Retinal pigment epithelial cell (primary cell): Measurements from ENCODE around the gene KDM3A.

Experiments used
- DNase-seq: peaks from one replicate; pipeline ENCODE4 v3.0.0-alpha.2; 2010; ENCODE audit warnings: low read depth
- H3K4me3 ChIP-seq: 2 replicates; pipeline ENCODE4 v1.5.1; 2011; ENCODE audit warnings: mild to moderate bottlenecking, low read length, control low read depth, moderate library complexity
- CTCF ChIP-seq: conservative IDR thresholded peaks from 2 replicates; pipeline ENCODE4 v1.5.1; 2011; ENCODE audit warnings: low read depth, low read length, control low read depth, inconsistent platforms

KDM3A gene

DNA sequence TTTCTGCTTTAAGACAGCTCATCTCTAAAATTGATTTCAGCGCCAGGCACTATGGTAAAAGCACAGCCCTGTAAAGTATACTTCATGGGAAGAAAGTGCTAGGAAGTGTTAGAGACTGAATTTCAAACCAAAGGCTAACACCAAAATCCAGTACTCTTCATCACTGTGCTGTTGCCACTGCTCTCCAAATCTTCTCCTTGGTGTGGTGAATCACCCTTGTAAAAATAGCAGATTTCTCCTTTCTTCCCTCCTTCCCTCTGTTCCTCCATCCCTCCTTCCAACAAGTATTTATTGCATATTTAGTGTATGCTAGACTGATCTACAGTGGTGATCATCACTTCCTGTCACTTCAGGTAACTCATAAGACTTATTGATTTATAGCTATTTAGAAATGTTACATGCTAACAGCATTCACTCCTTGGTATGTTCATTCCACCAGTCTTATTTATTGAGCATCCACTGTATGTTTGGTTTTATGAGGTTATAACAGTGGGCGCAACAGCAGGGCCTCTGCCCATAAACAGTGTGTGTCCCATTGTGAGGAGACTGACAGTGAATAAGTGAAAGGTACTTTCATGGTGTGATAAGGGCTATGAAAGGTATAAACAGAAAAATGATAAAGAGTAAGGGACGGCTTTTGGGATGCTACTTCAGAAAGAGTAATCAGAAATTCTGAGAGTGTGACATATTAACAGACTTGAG lies 20.0 kb downstream of the KDM3A start:
- H3K4me3 ChIP-seq = no peak overlapping the region
- no peak for DNase-seq
- TF ChIP-seq CTCF = no peak

DNA sequence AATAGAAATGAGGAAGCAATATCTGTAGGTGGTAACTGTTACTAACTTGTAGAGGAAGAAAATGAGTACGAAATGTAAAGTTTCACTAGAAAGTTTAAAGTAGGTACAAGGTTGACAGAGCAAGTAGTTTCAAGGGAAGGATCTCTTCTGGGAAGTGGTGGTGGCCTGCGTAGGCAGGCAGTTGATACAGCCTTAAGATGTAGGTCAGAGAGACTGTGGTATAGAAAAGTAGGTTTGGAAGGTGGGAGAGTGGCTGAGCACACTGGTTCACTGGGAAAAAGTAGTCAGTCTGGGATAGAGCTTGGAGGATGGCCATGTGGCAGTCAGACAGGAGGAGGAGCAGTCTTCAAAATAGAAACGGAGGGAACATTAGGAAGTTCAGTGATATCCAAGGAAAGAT lies 23.5 kb downstream of the KDM3A start:
- no peak overlapping the region for H3K4me3 ChIP-seq
- TF ChIP-seq CTCF = no peak
- no peak for DNase-seq

- DNase-seq = no peak
- no peak overlapping the region for H3K4me3 ChIP-seq
- no peak for TF ChIP-seq CTCF
Observed at GRCh38 chr2:86466306-86466705, 25.1 kb downstream of the KDM3A start.

DNA sequence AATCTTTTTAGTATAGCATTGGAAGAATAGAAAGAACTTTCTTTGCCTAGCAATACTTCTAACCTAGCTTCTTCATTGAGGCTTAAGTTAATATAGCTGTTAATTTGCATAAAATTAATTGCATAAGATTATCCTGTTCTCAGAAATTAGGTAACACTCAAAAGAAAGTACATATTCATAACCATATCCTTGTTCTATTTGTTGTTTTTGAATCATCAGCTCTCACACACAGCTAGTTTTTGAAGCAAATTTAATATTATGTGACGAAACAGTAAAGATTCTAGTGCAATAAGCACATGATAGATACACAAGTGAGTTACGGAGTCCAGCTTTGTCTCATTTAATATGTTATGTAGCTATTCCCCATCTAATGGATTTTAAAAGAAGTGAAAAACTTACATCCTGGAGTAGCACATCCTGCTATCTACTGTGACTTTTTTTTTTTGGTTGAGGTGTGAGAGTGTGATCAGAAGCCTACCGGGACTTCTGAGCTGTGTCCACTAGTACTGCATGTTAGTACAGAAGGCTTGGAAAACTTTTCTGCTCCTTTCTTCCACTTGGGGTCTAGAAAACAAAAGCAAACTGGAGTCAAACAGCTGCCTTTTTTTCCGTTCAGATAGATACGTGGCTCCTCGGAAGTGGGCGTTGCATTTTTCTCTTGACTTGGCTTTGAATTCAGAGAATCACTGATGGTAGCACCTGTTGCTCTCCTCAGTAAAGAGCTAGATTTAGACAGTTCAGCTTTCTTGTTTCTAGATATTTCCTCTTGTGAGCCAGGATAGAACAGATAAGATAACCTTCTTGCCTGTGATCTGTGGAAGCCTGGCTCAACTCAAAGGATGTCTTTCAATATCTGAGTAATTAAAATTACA lies 27.2 kb downstream of the KDM3A start:
- no peak for TF ChIP-seq CTCF

DNA sequence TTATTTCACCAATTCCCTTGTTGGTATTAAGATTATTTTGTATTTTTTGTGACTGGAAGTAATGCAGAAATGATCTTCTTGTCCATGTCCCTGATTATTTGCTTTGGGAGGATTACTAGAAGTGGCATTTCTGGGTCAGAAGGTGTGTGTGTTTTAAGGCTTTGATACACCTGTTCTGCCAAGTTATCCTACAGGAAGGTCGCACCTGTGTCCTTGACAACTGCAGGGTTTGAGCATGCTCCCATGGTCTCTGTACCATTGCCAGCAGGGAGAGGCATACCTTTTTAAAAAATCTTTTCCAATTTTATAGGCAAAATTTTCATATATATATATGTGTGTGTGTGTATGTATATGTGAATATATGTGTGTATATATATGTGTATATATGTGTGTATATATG lies 29.7 kb downstream of the KDM3A start:
- DNase-seq = no peak
- TF ChIP-seq CTCF = no peak
- no peak overlapping the region for H3K4me3 ChIP-seq

More for the DNA sequence above, 27.2 kb downstream of the KDM3A start:
- no peak overlapping the region for H3K4me3 ChIP-seq
- no peak for DNase-seq

DNA sequence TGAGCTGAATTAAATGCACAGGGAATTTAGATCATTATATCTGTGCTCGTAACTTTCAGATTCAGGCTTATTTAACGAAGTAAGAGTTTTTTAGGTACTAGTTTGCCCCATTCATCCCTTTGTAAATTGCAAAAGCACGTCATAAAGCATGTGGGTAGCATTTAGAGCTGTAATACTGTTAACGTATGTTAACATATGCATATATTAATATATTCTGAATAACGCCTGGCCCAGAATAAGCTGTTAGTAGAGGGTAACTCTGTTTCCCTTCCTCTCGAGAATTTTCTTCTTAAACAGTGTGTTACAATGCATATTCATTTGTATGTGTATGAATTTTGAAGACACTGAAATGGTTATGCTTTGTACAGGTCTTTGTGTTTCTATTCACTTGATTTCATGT lies 30.5 kb downstream of the KDM3A start:
- no peak for TF ChIP-seq CTCF
- H3K4me3 ChIP-seq = no peak overlapping the region
- DNase-seq = no peak
